Right cardiac atrium (tissue), 5 donors: ENCODE data around the gene CXCL13. TPM values are rescaled to one million over a fixed set of nuclear protein-coding genes. Genes with fewer than 3 reads are reported as not detected.
A peak's percentile ranks its signal among the peaks of the same experiment; 100 is the strongest.
"Not testable (repeated sequence)": the region's sequence is repeated elsewhere in the genome, so short reads cannot be mapped to it uniquely, and the experiment has no call there.

Source experiments
- ATAC-seq, 2 donors: fragments of 200-7000 bp; cut with Tn5 transposase; one replicate each; pipeline versions ENCODE4 v1.8.0 to v1.9.1; 2020; ENCODE audit warnings: moderate library complexity in 2 of 2, mild to moderate bottlenecking in 1 of 2
- DNase-seq, 3 donors: peaks; one replicate each; pipeline ENCODE4 v3.0.0-alpha.2; 2020
- H3K27ac ChIP-seq: one replicate; pipeline ENCODE4 v1.5.1; 2013; ENCODE audit warnings: mild to moderate bottlenecking, low read length, control low read depth, moderate library complexity
- H3K27me3 ChIP-seq: one replicate; pipeline ENCODE4 v1.6.1; 2013; ENCODE audit not compliant: control insufficient read depth, insufficient read depth
- H3K4me1 ChIP-seq: one replicate; pipeline ENCODE4 v1.6.1; 2013; ENCODE audit warnings: low read length; ENCODE audit not compliant: control insufficient read depth, insufficient read depth
- H3K4me3 ChIP-seq: one replicate; pipeline ENCODE4 v1.5.1; 2013; ENCODE audit warnings: low read length, control low read depth
- H3K9me3 ChIP-seq: one replicate; pipeline ENCODE4 v1.6.1; 2013; ENCODE audit warnings: low read length; ENCODE audit not compliant: control insufficient read depth
- WGBS: extraction: QIAGEN DNeasy Blood & Tissue Kit; methylation state at CpG from one replicate; pipeline ENCODE4 v1.1.7; 2013; 5-methylcytosine and 5-hydroxymethylcytosine counted together
- intact Hi-C, 4 donors: fragments of 100-400 bp; cut with DNase I; formaldehyde crosslinking; loops; one replicate each; pipeline versions ENCODE4 v1.11.0 to v1.14.0; 2022 to 2023
- polyA plus RNA-seq: library from polyadenylated mRNA; stranded (reverse); fragments of 200-250 nt; gene quantifications from one replicate; pipeline ENCODE4 v1.2.3, GENCODE V29; 2013
- total RNA-seq, 4 donors: library from RNA; stranded (reverse); fragmentation: NEBNext Ultra II Directional; extraction: Animal tissue kit (Norgen Biotek cat#: 25700); gene quantifications; one replicate each; pipeline ENCODE4 v1.2.1, GENCODE V29; 2021
- donor health status: healthy with polysubstance abuse.
- donor health status: DM: no; HTN: yes; CAD: no.
- donor health status: DM: no; HTN: no; CAD: no.
- donor health status: DM: no; HTN: yes; CAD: no; lungs with severe emphysema.
- donor health status: DM: yes; HTN: yes; CAD: no.

CXCL13 gene
- total and polyA plus RNA-seq, 5 donors = not detected

GRCh38 chr4:77634132-77634785 is 28.6 kb downstream of the CXCL13 start:
- WGBS = 80% methylated on average over 6 of the region's 6 CpGs
- Histone ChIP-seq H3K27me3 (no peaks in the 10 kb centered on the region), H3K27ac (no peak overlapping the region), H3K4me1 (peaks cover 4% of the 10 kb centered on the region), H3K9me3 (no peaks in the 10 kb centered on the region), H3K4me3 (no peak overlapping the region)
- no peak for ATAC-seq
- no peak for DNase-seq
- intact Hi-C loops = no loop called here

GRCh38 chr4:77635246-77635645 is 29.6 kb downstream of the CXCL13 start:
- WGBS = 92% methylated on average over 7 of the region's 7 CpGs
- Histone ChIP-seq H3K4me3 (no peak overlapping the region), H3K9me3 (no peaks in the 10 kb centered on the region), H3K4me1 (peaks cover 4% of the 10 kb centered on the region), H3K27ac (no peak overlapping the region), H3K27me3 (no peaks in the 10 kb centered on the region)
- intact Hi-C loops = no loop called here
- no peak for ATAC-seq
- no peak for DNase-seq

- DNase-seq = no peak
- no peak overlapping the region for H3K4me3 ChIP-seq
- H3K9me3 ChIP-seq = no peaks in the 10 kb centered on the region
- peaks cover 4% of the 10 kb centered on the region for H3K4me1 ChIP-seq
- ATAC-seq = peak in 1 of 2 donors; percentile 40
- 33% methylated on average over 4 of the region's 4 CpGs for WGBS
- no peak overlapping the region for H3K27ac ChIP-seq
- H3K27me3 ChIP-seq = no peaks in the 10 kb centered on the region
- intact Hi-C loops = no loop called here
These were observed 30.3 kb downstream of the CXCL13 start for GRCh38 chr4:77635876-77636275.

GRCh38 chr4:77636902-77637301 is 31.3 kb downstream of the CXCL13 start:
- WGBS = 60% methylated on average over 3 of the region's 3 CpGs

GRCh38 chr4:77644069-77644468 is 38.4 kb downstream of the CXCL13 start:
- H3K4me1 ChIP-seq, H3K27ac ChIP-seq, intact Hi-C loops, H3K27me3 ChIP-seq, ATAC-seq, DNase-seq, H3K9me3 ChIP-seq, H3K4me3 ChIP-seq: not testable (repeated sequence)
- 88% methylated on average over 1 of the region's 1 CpG for WGBS

More at GRCh38 chr4:77636902-77637301, 31.3 kb downstream of the CXCL13 start:
- H3K9me3 ChIP-seq = no peaks in the 10 kb centered on the region
- H3K27me3 ChIP-seq = no peaks in the 10 kb centered on the region
- ATAC-seq = peak; percentile 50 to 82
- peaks cover 4% of the 10 kb centered on the region for H3K4me1 ChIP-seq
- no peak overlapping the region for H3K4me3 ChIP-seq
- intact Hi-C loops = no loop called here
- no peak overlapping the region for H3K27ac ChIP-seq
- DNase-seq = no peak

GRCh38 chr4:77650787-77651186 is 45.2 kb downstream of the CXCL13 start:
- DNase-seq (no peak), ATAC-seq (no peak)
- H3K27me3 ChIP-seq = no peaks in the 10 kb centered on the region
- H3K4me3 ChIP-seq = no peak overlapping the region
- no peaks in the 10 kb centered on the region for H3K9me3 ChIP-seq
- H3K4me1 ChIP-seq = no peaks in the 10 kb centered on the region
- no peak overlapping the region for H3K27ac ChIP-seq
- intact Hi-C loops = no loop called here
- 88% methylated on average over 1 of the region's 1 CpG for WGBS

GRCh38 chr4:77651820-77652219 is 46.2 kb downstream of the CXCL13 start:
- Histone ChIP-seq H3K9me3 (no peaks in the 10 kb centered on the region), H3K4me1 (no peaks in the 10 kb centered on the region), H3K27ac (no peak overlapping the region), H3K4me3 (no peak overlapping the region), H3K27me3 (no peaks in the 10 kb centered on the region)
- no peak for ATAC-seq
- DNase-seq = no peak
- intact Hi-C loops = no loop called here

- H3K9me3 ChIP-seq = no peaks in the 10 kb centered on the region
- 42% methylated on average over 5 of the region's 5 CpGs for WGBS
- intact Hi-C loops = no loop called here
- ATAC-seq (no peak), DNase-seq (no peak)
- H3K4me3 ChIP-seq = no peak overlapping the region
- no peaks in the 10 kb centered on the region for H3K4me1 ChIP-seq
- no peaks in the 10 kb centered on the region for H3K27me3 ChIP-seq
- no peak overlapping the region for H3K27ac ChIP-seq
These were observed 46.7 kb downstream of the CXCL13 start for GRCh38 chr4:77652237-77652897.

GRCh38 chr4:77653162-77653758 is 47.6 kb downstream of the CXCL13 start:
- intact Hi-C loops = no loop called here
- H3K27ac ChIP-seq = no peak overlapping the region
- ATAC-seq (no peak), DNase-seq (no peak)
- H3K27me3 ChIP-seq = no peaks in the 10 kb centered on the region
- WGBS = 62% methylated on average over 2 of the region's 2 CpGs
- H3K4me1 ChIP-seq = no peaks in the 10 kb centered on the region
- H3K4me3 ChIP-seq = no peak overlapping the region
- no peaks in the 10 kb centered on the region for H3K9me3 ChIP-seq

GRCh38 chr4:77660318-77660717 is 54.7 kb downstream of the CXCL13 start:
- H3K4me3 ChIP-seq, ATAC-seq, intact Hi-C loops, H3K9me3 ChIP-seq, H3K27me3 ChIP-seq, DNase-seq, H3K4me1 ChIP-seq, H3K27ac ChIP-seq: not testable (repeated sequence)
- WGBS = 95% methylated on average over 5 of the region's 5 CpGs
